ENCODE data around the gene TTC3. TPM values are rescaled to one million over a fixed set of nuclear protein-coding genes. Genes with fewer than 3 reads are reported as not detected.

TTC3 gene
- total and polyA plus RNA-seq, 9 of the 15 experiments (the other 6 are each of a cell fraction or from before 2014, with no cell fraction given): 17.5 to 92.0 (median 59.5) TPM

DNA sequence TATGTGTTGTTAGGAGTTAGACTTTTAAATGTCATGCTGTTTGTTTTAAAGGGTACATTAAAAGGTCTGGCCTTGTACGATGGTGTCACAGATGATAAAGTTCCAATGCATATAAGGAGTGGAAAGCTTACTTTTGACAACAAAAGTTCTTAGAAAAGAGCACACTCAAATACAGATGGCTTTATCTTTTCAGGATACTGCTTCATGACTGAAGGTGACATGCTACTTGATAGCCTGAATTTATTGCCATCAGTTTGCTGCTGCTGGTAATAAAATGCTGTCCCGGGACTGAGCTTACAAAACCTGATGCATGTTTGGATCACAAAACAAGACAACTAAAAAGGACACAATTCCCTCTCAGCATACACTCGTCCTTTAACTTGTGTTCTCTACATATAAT is 84.9 kb downstream of the TTC3 start:
- intact Hi-C loops (cut with micrococcal nuclease): no loop called here
- H3K9me3 ChIP-seq (replicated peaks; ENCODE audit: control insufficient read depth, insufficient read depth, low read depth, low read length): no peaks in the 10 kb centered on the region
- 13% methylated on average over 3 of the region's 3 CpGs for WGBS (ENCODE audit: insufficient coverage, low coverage, missing lambda C conversion rate)
- no peaks in the 10 kb centered on the region for H3K9me1 ChIP-seq (ENCODE audit: control insufficient read depth, insufficient read depth, low read length)
- H3K4me2 ChIP-seq (ENCODE audit: insufficient read depth, low read length): peak overlapping the region; percentile 26; the same call in 1 of the 2 replicates
- FAIRE-seq (peak; percentile 78), DNase-seq (ENCODE audit: extremely low read depth in 1 of 4, low spot score in 3 of 4) (peak in 2 of 4 experiments; percentile 47 to 51), ATAC-seq (peak; percentile 72)
- no peak overlapping the region for H3K27ac ChIP-seq (ENCODE audit: extremely low read depth, low read depth, low read length)
- no peaks in the 10 kb centered on the region for H4K20me1 ChIP-seq (replicated peaks; ENCODE audit: control insufficient read depth, insufficient read depth, low read length)
- CTCF ChIA-PET (ENCODE audit: low intra/inter-chr PET ratio): no interaction called here
- no peak overlapping the region; a peak in 1 of 4 replicates for H3K9ac ChIP-seq (ENCODE audit: insufficient read depth in 1 of 2, low read depth in 2 of 2, low read length in 2 of 2)
- peaks cover 84% of the 10 kb centered on the region for H3K36me3 ChIP-seq (ENCODE audit: control insufficient read depth, insufficient read depth, low read length)
- POLR2A ChIA-PET: interaction anchor here (0.6 to 1.6 kb wide), 6 partner anchors 9 to 297 kb away, joined by 3 to 5 read pairs (median 4); no protein-coding TSS in a partner anchor
- H3K4me3 ChIP-seq: no peak overlapping the region
- in situ Hi-C loops (cut with MboI): no loop called here
- no TSS peak for BruUV-seq (replicated peaks)
- H2AFZ ChIP-seq (ENCODE audit: low read depth, low read length): no peak overlapping the region; the same call in 1 of the 2 replicates
- H3K4me1 ChIP-seq (replicated peaks in 1 of 2; ENCODE audit: control insufficient read depth in 2 of 2, insufficient read depth in 2 of 2, low read length in 2 of 2): peaks cover 0 to 12% of the 10 kb centered on the region in 2 experiments; a peak in 2 of 5 replicates
- no peaks in the 10 kb centered on the region for H3K27me3 ChIP-seq (ENCODE audit: control insufficient read depth in 2 of 2, insufficient read depth in 2 of 2, low read length in 2 of 2)
- no peaks in the 10 kb centered on the region for H3K79me2 ChIP-seq (ENCODE audit: control insufficient read depth, insufficient read depth, low read length)
- TF ChIP-seq NCOA2 (IDR thresholded peaks at IDR 0.05; ENCODE audit: partially characterized antibody in 2 of 2) (no peak), TBL1XR1 (IDR thresholded peaks at IDR 0.05; ENCODE audit: low read length in 2 of 2) (0 out of 4 replicates have a peak, but pooled peaks of 1 of the 2 experiments have one; percentile 16), ETV5 (CRISPR knock-in tag; IDR thresholded peaks at IDR 0.05; ENCODE audit: low read depth) (no peak), RBBP5 (IDR thresholded peaks at IDR 0.05; ENCODE audit: borderline replicate concordance, insufficient read depth, low read length, poor library complexity, severe bottlenecking) (no peak), ZFX (CRISPR knock-in tag; IDR thresholded peaks at IDR 0.05) (no peak), MCM3 (IDR thresholded peaks at IDR 0.05) (no peak), ZNF431 (CRISPR knock-in tag; IDR thresholded peaks at IDR 0.05) (no peak), PHF20 (IDR thresholded peaks at IDR 0.05; ENCODE audit: partially characterized antibody) (no peak), MEIS2 (IDR thresholded peaks at IDR 0.05; ENCODE audit: partially characterized antibody) (peak; percentile 95), MCM7 (IDR thresholded peaks at IDR 0.05) (no peak), HMG20B (CRISPR knock-in tag; IDR thresholded peaks at IDR 0.05) (no peak), KLF10 (CRISPR knock-in tag; IDR thresholded peaks at IDR 0.05) (no peak), ZNF436 (CRISPR knock-in tag; IDR thresholded peaks at IDR 0.05) (no peak), ERF (CRISPR knock-in tag; IDR thresholded peaks at IDR 0.05) (no peak), RBFOX2 (IDR thresholded peaks at IDR 0.05; ENCODE audit: low read depth, low read length) (no peak), ZBED1 (IDR thresholded peaks at IDR 0.05) (no peak), PRMT5 (CRISPR knock-in tag; IDR thresholded peaks at IDR 0.05) (no peak), ZNF140 (CRISPR knock-in tag; IDR thresholded peaks at IDR 0.05) (no peak), MYC (IDR thresholded peaks at IDR 0.05; ENCODE audit: low read depth, low read length) (no peak), MYC (CRISPR knock-in tag; IDR thresholded peaks at IDR 0.05; ENCODE audit: borderline replicate concordance, low read depth) (no peak), ZNF79 (CRISPR knock-in tag; IDR thresholded peaks at IDR 0.05; ENCODE audit: low read depth) (no peak)
- TF ChIP-seq, protein P1, sequence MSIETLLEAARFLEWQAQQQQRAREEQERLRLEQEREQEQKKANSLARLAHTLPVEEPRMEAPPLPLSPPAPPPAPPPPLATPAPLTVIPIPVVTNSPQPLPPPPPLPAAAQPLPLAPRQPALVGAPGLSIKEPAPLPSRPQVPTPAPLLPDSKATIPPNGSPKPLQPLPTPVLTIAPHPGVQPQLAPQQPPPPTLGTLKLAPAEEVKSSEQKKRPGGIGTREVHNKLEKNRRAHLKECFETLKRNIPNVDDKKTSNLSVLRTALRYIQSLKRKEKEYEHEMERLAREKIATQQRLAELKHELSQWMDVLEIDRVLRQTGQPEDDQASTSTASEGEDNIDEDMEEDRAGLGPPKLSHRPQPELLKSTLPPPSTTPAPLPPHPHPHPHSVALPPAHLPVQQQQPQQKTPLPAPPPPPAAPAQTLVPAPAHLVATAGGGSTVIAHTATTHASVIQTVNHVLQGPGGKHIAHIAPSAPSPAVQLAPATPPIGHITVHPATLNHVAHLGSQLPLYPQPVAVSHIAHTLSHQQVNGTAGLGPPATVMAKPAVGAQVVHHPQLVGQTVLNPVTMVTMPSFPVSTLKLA (conservative IDR thresholded peaks at IDR 0.05): no peak; a peak in 1 of 4 replicates
- TF ChIP-seq, protein P2, sequence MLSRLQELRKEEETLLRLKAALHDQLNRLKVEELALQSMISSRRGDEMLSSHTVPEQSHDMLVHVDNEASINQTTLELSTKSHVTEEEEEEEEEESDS (CRISPR knock-in tag; IDR thresholded peaks at IDR 0.05): no peak
- TF ChIP-seq, protein P3, sequence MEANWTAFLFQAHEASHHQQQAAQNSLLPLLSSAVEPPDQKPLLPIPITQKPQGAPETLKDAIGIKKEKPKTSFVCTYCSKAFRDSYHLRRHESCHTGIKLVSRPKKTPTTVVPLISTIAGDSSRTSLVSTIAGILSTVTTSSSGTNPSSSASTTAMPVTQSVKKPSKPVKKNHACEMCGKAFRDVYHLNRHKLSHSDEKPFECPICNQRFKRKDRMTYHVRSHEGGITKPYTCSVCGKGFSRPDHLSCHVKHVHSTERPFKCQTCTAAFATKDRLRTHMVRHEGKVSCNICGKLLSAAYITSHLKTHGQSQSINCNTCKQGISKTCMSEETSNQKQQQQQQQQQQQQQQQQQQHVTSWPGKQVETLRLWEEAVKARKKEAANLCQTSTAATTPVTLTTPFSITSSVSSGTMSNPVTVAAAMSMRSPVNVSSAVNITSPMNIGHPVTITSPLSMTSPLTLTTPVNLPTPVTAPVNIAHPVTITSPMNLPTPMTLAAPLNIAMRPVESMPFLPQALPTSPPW (CRISPR knock-in tag; IDR thresholded peaks at IDR 0.05): no peak
